Fibroblast of lung (primary cell): ENCODE measurements around the gene EPHB2. TPM values are rescaled to one million over a fixed set of nuclear protein-coding genes. Genes with fewer than 3 reads are reported as not detected.

Source experiments
- DNase-seq, 2 donors: peaks; one replicate each; pipeline versions ENCODE4 v3.0.0 to v3.0.0-alpha.2; 2010; ENCODE audit warnings: low read depth in 2 of 2
- H2AFZ ChIP-seq: 2 replicates; pipeline ENCODE4 v1.5.1; 2012; ENCODE audit warnings: low read length, control low read depth, inconsistent platforms
- H3K27ac ChIP-seq: 2 replicates; pipeline ENCODE4 v1.5.1; 2011; ENCODE audit warnings: low read length, control low read depth; ENCODE audit not compliant: insufficient read depth
- H3K27me3 ChIP-seq: 2 replicates; pipeline ENCODE4 v1.5.1; 2011; ENCODE audit warnings: mild to moderate bottlenecking, low read length; ENCODE audit not compliant: control insufficient read depth, insufficient read depth
- H3K36me3 ChIP-seq: 2 replicates; pipeline ENCODE4 v1.5.1; 2011; ENCODE audit warnings: low read length; ENCODE audit not compliant: control insufficient read depth, insufficient read depth
- H3K4me1 ChIP-seq: 2 replicates; pipeline ENCODE4 v1.5.1; 2011; ENCODE audit warnings: low read length; ENCODE audit not compliant: control insufficient read depth, insufficient read depth; ENCODE audit errors: extremely low read depth
- H3K4me2 ChIP-seq: 2 replicates; pipeline ENCODE4 v1.5.1; 2011; ENCODE audit warnings: low read length, control low read depth; ENCODE audit not compliant: insufficient read depth; ENCODE audit errors: extremely low read depth
- H3K4me3 ChIP-seq, 4 experiments: fragments of 200-600 bp in 1 of 4; sonication (generic) in 1 of 4; replicated peaks in 1 of 4; 2 replicates each; pipeline ENCODE4 v1.5.1; 2011 to 2016; ENCODE audit warnings: low read length in 4 of 4, low read depth in 3 of 4, mild to moderate bottlenecking in 3 of 4, control low read depth in 2 of 4, inconsistent platforms in 1 of 4, mixed read lengths in 1 of 4; ENCODE audit not compliant: insufficient read depth in 1 of 4; ENCODE audit errors: control extremely low read depth in 1 of 4
- H3K79me2 ChIP-seq: 2 replicates; pipeline ENCODE4 v1.5.1; 2012; ENCODE audit warnings: mild to moderate bottlenecking, low read length, inconsistent platforms; ENCODE audit not compliant: control insufficient read depth, insufficient read depth
- H3K9ac ChIP-seq: 2 replicates; pipeline ENCODE4 v1.5.1; 2011; ENCODE audit warnings: mild to moderate bottlenecking, low read length, control low read depth; ENCODE audit not compliant: insufficient read depth
- H3K9me3 ChIP-seq: 2 replicates; pipeline ENCODE4 v1.5.1; 2012; ENCODE audit warnings: low read depth, low read length; ENCODE audit not compliant: control insufficient read depth, insufficient read depth
- H4K20me1 ChIP-seq: 2 replicates; pipeline ENCODE4 v1.5.1; 2011; ENCODE audit warnings: low read length; ENCODE audit not compliant: control insufficient read depth, insufficient read depth; ENCODE audit errors: extremely low read depth
- CTCF ChIP-seq, 2 donors: IDR thresholded peaks in 1 of 2; conservative IDR thresholded peaks in 1 of 2; 1 replicate in 1 of 2; 2 replicates in 1 of 2; pipeline ENCODE4 v1.5.1; 2011 to 2012; ENCODE audit warnings: low read length in 2 of 2, control low read depth in 1 of 2, inconsistent platforms in 1 of 2, low read depth in 1 of 2, mild to moderate bottlenecking in 1 of 2
- EZH2 ChIP-seq: IDR thresholded peaks from 2 replicates; pipeline ENCODE4 v1.5.1; 2012; ENCODE audit warnings: low read length, control low read depth, mild to moderate bottlenecking; ENCODE audit errors: missing control alignments
- polyA plus RNA-seq, 2 donors: library from polyadenylated mRNA; depleted of rRNA in 1 of 2; stranded (reverse) in 1 of 2; unstranded in 1 of 2; fragments of >200 nt; gene quantifications; 2 replicates each; pipeline ENCODE4 v1.2.1, GENCODE V29; 2011 to 2012; ENCODE audit warnings: missing spikeins in 1 of 2
- total RNA-seq: library from RNA; depleted of rRNA; stranded (reverse); fragments of >200 nt; gene quantifications from 2 replicates; pipeline ENCODE4 v1.2.1, GENCODE V29; 2014

EPHB2 gene
- total and polyA plus RNA-seq, 2 donors (not counting 1 experiment from before 2014, with no cell fraction given), result 4.1 to 11.2 TPM

DNA sequence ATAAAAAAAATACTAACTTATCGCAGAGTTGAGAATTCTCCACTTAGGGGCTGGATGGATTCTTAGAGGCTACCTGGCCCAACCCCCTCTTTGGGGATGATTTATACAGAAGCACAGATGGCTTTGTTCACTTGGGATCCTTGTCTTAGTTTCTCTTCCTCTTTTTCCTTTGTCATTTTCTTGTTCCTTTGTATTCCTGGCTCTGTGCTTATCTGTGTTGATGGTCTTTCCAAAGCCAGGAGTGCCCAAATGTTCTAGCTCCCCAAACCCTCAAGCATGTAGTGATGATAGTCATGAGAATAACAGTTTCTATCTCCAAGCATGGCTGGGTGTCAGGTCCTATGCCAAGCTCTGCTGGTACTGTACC is 27.4 kb downstream of the EPHB2 start:
- no peaks in the 10 kb centered on the region for H3K36me3 ChIP-seq
- DNase-seq, result no peak
- H3K79me2 ChIP-seq, result no peaks in the 10 kb centered on the region
- H3K4me3 ChIP-seq, result no peak overlapping the region
- H3K4me2 ChIP-seq, result no peak overlapping the region
- H3K9ac ChIP-seq, result no peak overlapping the region
- TF ChIP-seq CTCF (conservative IDR thresholded peaks at IDR 0.05 in 1 of 2, IDR thresholded peaks at IDR 0.05 in 1 of 2; ENCODE audit: low read depth in 1 of 2, low read length in 2 of 2), result no peak
- no peak for TF ChIP-seq EZH2
- no peak overlapping the region for H3K27ac ChIP-seq
- no peaks in the 10 kb centered on the region for H3K9me3 ChIP-seq
- no peaks in the 10 kb centered on the region for H4K20me1 ChIP-seq
- H3K27me3 ChIP-seq, result no peaks in the 10 kb centered on the region
- no peak overlapping the region for H2AFZ ChIP-seq
- H3K4me1 ChIP-seq, result peaks cover 18% of the 10 kb centered on the region

- H3K4me2 ChIP-seq, result no peak overlapping the region
- H3K79me2 ChIP-seq, result no peaks in the 10 kb centered on the region
- peak in 1 of 2 donors; percentile 63 for DNase-seq
These were observed 27.9 kb downstream of the EPHB2 start for GRCh38 chr1:22738522-22738921.

DNA sequence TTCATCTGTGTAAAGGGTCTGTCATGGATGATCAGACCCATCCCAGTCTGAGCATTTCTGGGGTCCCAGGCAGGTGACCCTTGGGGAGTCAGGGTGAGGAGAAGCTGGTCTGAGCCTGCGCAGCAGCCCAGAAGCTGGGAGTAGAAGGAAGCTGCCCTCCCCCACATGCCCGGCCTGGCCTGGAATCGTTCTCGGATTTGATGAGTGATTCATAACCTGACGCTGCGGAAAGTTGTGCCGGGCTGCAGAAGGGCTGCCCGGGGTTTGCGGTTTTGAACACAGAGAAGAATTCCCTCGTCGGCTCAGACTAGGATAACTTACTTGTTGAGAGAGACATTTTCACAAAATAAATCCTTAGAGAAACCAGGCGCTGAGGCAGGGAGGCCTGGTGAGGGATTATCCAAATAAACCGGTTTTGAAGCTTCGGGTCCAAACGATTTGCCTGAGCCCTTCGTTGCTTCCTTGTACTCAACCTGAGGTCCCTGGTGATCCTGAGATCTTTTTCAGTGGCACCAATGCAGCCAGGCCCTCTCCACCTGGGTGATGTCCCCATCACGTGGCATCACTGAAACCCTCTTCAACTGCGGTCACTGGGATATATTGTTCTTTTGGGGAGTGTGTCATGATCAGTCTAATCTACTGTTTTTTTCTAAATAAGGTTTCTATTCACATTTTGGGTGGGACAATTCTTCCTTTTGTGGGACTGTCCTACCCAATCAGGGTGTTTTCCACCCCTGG is 29.2 kb downstream of the EPHB2 start:
- DNase-seq, result peak; percentile 90 to 97
- Histone ChIP-seq H3K4me1 (peaks cover 18% of the 10 kb centered on the region), H3K36me3 (no peaks in the 10 kb centered on the region), H3K9me3 (no peaks in the 10 kb centered on the region), H3K4me2 (peak overlapping the region; percentile 66), H3K79me2 (no peaks in the 10 kb centered on the region), H2AFZ (no peak overlapping the region), H3K9ac (peak overlapping the region; percentile 13), H4K20me1 (no peaks in the 10 kb centered on the region), H3K27me3 (no peaks in the 10 kb centered on the region), H3K27ac (peak overlapping the region; percentile 79), H3K4me3 (no peak overlapping the region)
- TF ChIP-seq CTCF (conservative IDR thresholded peaks at IDR 0.05 in 1 of 2, IDR thresholded peaks at IDR 0.05 in 1 of 2; ENCODE audit: low read depth in 1 of 2, low read length in 2 of 2), result no peak
- TF ChIP-seq EZH2, result no peak

More at GRCh38 chr1:22738522-22738921, 27.9 kb downstream of the EPHB2 start:
- Histone ChIP-seq H3K9me3 (no peaks in the 10 kb centered on the region), H3K36me3 (no peaks in the 10 kb centered on the region), H3K4me1 (peaks cover 18% of the 10 kb centered on the region), H3K9ac (no peak overlapping the region), H3K27me3 (no peaks in the 10 kb centered on the region), H4K20me1 (no peaks in the 10 kb centered on the region), H2AFZ (no peak overlapping the region), H3K4me3 (no peak overlapping the region), H3K27ac (no peak overlapping the region)
- TF ChIP-seq CTCF (conservative IDR thresholded peaks at IDR 0.05 in 1 of 2, IDR thresholded peaks at IDR 0.05 in 1 of 2; ENCODE audit: low read depth in 1 of 2, low read length in 2 of 2), result no peak
- TF ChIP-seq EZH2, result no peak
